Stimulated activated CD4-positive, alpha-beta T cell treated with anti-CD3 and anti-CD28 coated beads, TNF-alpha, amount 100 ng/mL, for 48 hours (primary cell): ENCODE results near the gene TBR1.

Source experiments
- DNase-seq, 3 donors: peaks; one replicate each; pipeline ENCODE4 v3.0.0-alpha.2; 2020; ENCODE audit warnings: low read depth in 3 of 3

TBR1 gene

DNA sequence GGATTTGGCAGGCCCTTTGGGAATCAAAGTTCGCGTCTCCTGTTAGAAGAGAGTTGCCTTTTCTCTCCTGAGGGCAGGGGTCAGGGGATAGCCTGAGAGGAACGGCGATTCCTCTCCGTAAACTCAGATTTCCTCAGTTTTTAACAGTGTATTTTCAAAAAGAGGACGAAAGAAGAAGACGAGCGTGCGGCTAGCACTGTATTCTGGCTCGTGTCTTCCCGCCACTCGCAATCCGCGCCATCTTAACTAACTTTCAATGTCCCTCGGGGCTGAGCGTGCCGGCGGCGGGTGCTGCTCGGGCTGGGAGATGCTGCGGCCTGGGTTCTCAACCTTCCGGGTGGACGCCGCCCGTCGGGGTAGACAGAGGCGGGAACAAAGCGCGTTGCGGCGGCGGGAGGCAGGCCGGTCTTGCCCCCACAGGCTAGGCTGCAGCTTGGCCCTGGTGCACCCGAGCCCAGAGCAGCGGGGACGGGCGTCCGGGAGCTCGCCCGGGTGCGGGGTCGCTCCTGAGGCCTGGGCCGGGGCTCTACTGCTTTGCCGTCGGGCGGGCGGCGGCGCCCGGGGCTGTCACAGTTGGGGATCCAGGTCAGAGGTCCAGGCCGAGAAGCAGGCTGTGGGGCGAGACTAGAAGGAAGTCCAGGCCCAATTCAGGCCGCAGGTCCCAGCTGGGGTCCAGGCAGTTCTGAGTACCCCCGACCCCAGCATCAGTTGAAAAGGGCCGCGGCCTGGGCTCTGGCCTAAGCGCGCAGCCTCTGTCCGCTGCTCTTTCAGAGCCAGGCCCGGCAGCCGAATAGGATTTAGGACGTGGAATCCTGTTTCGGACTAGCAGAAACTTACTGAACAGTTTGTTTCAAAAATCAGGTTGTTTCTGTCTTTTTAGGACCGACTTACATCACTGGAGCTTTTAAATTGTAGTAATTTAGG lies 11.8 kb downstream of the TBR1 start:
- DNase-seq: no peak

DNA sequence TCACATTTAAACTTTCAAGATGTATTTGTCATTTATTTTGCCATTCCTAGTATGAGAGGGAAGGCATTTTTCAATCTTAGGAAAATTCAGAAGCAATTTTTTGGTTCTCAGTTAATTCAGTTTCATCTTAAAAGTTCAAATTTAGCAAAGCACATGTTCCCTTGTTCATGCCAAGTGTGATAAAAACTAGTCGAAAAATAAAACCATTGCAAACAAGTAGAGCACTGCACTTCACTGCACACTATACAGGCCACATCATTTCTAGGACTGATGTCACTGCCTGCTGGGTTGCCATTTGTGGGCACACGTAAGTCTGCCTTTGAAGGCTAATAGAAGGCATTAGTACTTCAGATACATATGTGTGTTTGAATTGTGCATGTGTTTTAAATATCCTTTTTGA lies 14.3 kb downstream of the TBR1 start:
- no peak for DNase-seq

DNA sequence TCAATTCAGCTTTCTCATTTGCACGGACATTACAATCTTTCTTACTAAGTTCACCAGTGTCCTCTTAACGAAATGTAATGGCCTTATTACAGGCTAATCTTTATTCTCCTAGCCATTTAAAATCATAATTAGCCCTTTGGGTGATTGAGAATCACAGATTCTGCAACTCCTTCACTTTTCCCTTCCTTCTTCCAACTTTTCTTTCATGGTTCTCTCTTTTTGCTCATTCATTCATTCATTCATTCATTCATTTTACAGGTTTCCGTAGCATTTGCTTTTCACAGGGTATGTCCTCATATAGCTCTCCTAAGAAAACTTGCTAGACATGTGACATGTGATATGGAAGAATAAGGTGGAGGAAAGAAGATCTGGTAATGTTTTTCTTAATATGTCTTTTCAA lies 16.0 kb downstream of the TBR1 start:
- no peak for DNase-seq

DNA sequence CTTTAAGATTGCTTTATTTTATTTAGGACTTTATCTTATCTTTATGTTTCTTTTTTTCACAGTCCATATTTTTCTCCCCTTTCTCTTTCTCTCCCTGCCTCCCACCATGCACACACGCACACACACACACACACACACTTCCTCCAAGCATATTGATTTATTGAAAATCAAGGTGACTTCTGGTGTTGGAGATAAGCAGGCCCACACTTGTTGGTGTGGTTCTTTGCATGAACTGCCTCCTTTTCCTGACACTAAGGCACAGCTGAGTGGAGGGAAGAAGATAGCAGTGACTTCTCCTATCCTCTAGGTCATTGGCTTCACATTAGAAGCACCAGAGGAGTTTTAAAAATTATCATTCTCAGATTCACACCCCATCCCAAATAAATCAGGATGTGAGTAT lies 18.0 kb downstream of the TBR1 start:
- no peak for DNase-seq

DNA sequence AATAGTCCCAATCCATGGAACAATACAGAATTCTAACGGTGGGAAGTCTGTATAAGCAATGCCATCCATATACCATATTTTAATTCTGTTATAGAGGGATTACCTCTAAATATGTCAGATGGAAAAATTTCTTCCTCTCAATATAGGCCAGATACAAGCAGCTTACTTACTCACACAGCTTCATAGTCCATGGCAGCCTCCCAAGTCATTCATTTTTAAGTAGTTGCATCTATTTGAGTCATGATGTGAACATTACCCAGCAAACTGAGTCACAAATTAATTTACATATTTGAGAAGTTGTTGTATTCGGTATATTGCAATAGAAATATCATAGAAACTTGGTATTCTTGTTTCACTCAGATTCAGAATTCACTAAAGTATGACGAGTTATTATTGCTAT lies 20.3 kb downstream of the TBR1 start:
- DNase-seq: no peak

DNA sequence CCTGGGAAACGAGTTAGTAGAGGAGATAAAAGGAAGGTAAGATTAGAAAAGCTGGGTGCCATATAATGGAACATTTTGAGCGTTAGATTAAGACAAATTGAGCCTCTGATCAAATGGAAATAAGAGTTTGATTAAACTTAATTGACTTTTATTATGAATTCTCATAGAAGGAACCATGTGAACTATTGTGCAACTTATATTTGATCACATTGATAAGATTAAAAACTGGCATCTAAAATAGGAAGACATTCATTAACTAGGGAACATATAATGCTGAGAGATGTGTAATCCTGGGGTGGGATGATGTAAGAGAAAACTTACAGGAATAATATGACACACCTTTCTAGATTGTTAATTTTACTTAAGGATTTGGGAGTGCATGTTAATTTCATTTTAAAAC lies 22.5 kb downstream of the TBR1 start:
- no peak for DNase-seq

DNA sequence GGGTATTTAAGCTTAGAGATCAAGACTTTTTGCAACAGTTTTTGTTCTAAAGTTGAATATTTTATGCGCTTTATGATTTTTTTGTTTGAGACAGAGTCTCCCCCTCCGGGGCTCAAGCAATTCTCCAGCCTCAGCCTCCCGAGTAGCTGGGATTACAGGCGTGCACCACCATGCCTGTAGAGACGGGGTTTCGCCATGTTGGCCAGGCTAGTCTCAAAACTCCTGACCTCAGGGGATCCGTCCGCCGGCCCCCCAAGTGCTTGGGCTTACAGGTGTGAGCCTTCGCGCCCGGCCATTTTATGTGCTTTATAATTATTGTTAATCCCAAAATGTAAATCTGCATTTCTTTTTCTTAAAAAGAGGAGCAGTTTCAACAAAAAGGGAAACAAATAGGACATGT lies 29.0 kb downstream of the TBR1 start:
- DNase-seq: no peak

DNA sequence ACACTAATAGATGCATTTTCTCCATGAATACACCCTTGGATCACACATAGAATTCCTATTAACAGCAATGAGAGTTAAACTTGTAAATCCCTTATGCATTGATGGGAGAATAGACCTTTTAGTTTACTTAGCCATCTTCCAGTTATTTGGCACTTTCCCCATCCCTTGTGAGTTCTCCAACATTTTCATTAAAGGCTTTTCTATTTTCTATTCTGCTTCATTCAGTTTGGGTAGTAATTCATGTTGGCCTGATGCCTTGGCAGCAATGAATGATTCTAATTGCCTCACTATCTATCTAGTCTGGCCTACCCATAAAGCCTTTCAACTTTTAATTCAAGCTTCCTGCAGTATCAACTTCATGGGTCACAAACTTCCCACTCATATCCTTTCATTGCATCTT lies 32.3 kb downstream of the TBR1 start:
- DNase-seq: no peak

DNA sequence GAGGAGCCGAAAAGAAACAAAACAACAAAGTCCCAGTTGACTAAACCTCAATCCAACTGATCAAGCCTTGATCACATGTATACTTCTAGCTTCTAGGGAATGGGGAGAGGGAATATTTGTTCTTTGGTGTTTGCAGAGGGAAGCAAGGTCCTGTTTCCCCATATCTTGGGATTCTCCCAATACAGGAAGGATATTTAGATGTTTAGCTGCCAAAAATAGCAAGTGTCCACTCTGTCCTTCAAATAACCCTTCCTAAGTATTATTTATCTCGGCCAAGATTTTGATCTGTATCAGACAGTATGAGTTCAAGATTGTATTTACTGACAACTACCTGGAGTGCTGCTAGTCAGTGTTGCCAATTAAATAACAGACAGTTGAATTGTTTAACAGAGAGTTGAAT lies 55.5 kb downstream of the TBR1 start:
- DNase-seq: no peak

DNA sequence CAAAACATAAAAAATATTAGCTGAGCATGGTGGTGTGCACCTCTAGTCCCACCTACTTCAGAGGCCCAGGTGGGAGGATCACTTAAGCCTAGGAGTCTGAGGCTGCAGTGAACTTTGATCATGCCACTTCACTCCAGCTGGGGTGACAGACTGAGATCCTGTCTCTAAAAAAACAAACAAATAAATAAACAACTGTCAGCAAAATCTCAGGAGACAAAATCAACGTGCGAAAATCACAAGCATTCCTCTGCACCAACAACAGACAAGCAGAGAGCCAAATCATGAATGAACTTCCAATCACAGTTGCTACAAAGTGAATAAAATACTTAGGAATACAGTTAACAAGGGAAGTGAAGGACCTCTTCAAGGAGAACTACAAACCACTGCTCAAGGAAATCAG lies 58.8 kb downstream of the TBR1 start:
- no peak for DNase-seq
